Measurements from ENCODE around the gene NOVA2. TPM values are rescaled to one million over a fixed set of nuclear protein-coding genes. Genes with fewer than 3 reads are reported as not detected.
A peak's percentile ranks its signal among the peaks of the same experiment; 100 is the strongest.

The NOVA2 gene
- total RNA-seq, 1 experiment from 2014 or later: not detected

GRCh38 chr19:45918721-45919120, 54.9 kb downstream of the NOVA2 start:
- ChIA-PET CTCF (interaction anchor here (0.6 kb wide), 1 partner anchor 226 kb away, joined by 5 read pairs; the partner anchor contains the start of gene QPCTL), POLR2A (ENCODE audit: low non-redundant PET) (no interaction called here)
- H3K4me3 ChIP-seq (ENCODE audit: low read depth, low read length, poor library complexity, severe bottlenecking): no peak overlapping the region
- H3K36me3 ChIP-seq (ENCODE audit: insufficient read depth, low read length, poor library complexity, severe bottlenecking): no peaks in the 10 kb centered on the region
- intact Hi-C loops (cut with micrococcal nuclease; ENCODE audit: unreplicated experiment): no loop called here
- H3K27me3 ChIP-seq (replicated peaks; ENCODE audit: insufficient read depth, low read depth, low read length, poor library complexity): peaks cover 24% of the 10 kb centered on the region
- H3K9me3 ChIP-seq (ENCODE audit: low read depth, low read length, poor library complexity, severe bottlenecking): no peaks in the 10 kb centered on the region
- no peak for TF ChIP-seq EZH2 (IDR thresholded peaks at IDR 0.05; ENCODE audit: borderline replicate concordance, low read depth, low read length, poor library complexity, severe bottlenecking)
- no peaks in the 10 kb centered on the region for H3K4me1 ChIP-seq (ENCODE audit: insufficient read depth, low read length, poor library complexity, severe bottlenecking)
- BruUV-seq (replicated peaks): no TSS peak
- no peak overlapping the region for H3K27ac ChIP-seq (ENCODE audit: low read depth, low read length, poor library complexity, severe bottlenecking)
- no peak for DNase-seq (ENCODE audit: low spot score)

- ChIA-PET CTCF (interaction anchor here (1.0 kb wide), 1 partner anchor 15 kb away, joined by 3 read pairs; no protein-coding TSS in a partner anchor), POLR2A (ENCODE audit: low non-redundant PET) (no interaction called here)
- no peak overlapping the region for H3K27ac ChIP-seq (ENCODE audit: low read depth, low read length, poor library complexity, severe bottlenecking)
- H3K36me3 ChIP-seq (ENCODE audit: insufficient read depth, low read length, poor library complexity, severe bottlenecking): no peaks in the 10 kb centered on the region
- no peaks in the 10 kb centered on the region for H3K4me1 ChIP-seq (ENCODE audit: insufficient read depth, low read length, poor library complexity, severe bottlenecking)
- TF ChIP-seq CTCF (conservative IDR thresholded peaks at IDR 0.05; ENCODE audit: low read depth, low read length) (no peak), EZH2 (IDR thresholded peaks at IDR 0.05; ENCODE audit: borderline replicate concordance, low read depth, low read length, poor library complexity, severe bottlenecking) (no peak)
- DNase-seq (ENCODE audit: low spot score): no peak
- H3K27me3 ChIP-seq (replicated peaks; ENCODE audit: insufficient read depth, low read depth, low read length, poor library complexity): peaks cover 24% of the 10 kb centered on the region
- no peak overlapping the region for H3K4me3 ChIP-seq (ENCODE audit: low read depth, low read length, poor library complexity, severe bottlenecking)
- BruUV-seq (replicated peaks): no TSS peak
- intact Hi-C loops (cut with micrococcal nuclease; ENCODE audit: unreplicated experiment): no loop called here
- no peaks in the 10 kb centered on the region for H3K9me3 ChIP-seq (ENCODE audit: low read depth, low read length, poor library complexity, severe bottlenecking)
These were observed 56.1 kb downstream of the NOVA2 start for GRCh38 chr19:45917421-45918091.

- DNase-seq (ENCODE audit: low spot score): no peak
- Histone ChIP-seq H3K27ac (ENCODE audit: low read depth, low read length, poor library complexity, severe bottlenecking) (no peak within 1 kb of the TSS), H3K36me3 (ENCODE audit: insufficient read depth, low read length, poor library complexity, severe bottlenecking) (no peaks in the 10 kb centered on the region), H3K4me1 (ENCODE audit: insufficient read depth, low read length, poor library complexity, severe bottlenecking) (no peaks in the 10 kb centered on the region), H3K27me3 (replicated peaks; ENCODE audit: insufficient read depth, low read depth, low read length, poor library complexity) (peaks cover 14% of the 10 kb centered on the region), H3K9me3 (ENCODE audit: low read depth, low read length, poor library complexity, severe bottlenecking) (no peaks in the 10 kb centered on the region), H3K4me3 (ENCODE audit: low read depth, low read length, poor library complexity, severe bottlenecking) (no peak within 1 kb of the TSS)
- no TSS peak for BruUV-seq (replicated peaks)
- CTCF ChIA-PET: no interaction called here
- intact Hi-C loops (cut with micrococcal nuclease; ENCODE audit: unreplicated experiment): no loop called here
- TF ChIP-seq CTCF (conservative IDR thresholded peaks at IDR 0.05; ENCODE audit: low read depth, low read length) (peak; percentile 24), EZH2 (IDR thresholded peaks at IDR 0.05; ENCODE audit: borderline replicate concordance, low read depth, low read length, poor library complexity, severe bottlenecking) (no peak)
- POLR2A ChIA-PET (ENCODE audit: low non-redundant PET): no interaction called here
These were observed 59.5 kb downstream of the NOVA2 start, which contains the start of gene NANOS2 for GRCh38 chr19:45913874-45914830. Gene NANOS2 (minus strand): TSS chr19:45914778. CDS start chr19:45914693, 85 bp downstream.

All from A673 (cell line).